GM20000 (cell line): Measurements from ENCODE around the gene MMP11.

ENCODE experiments used
- DNase-seq: peaks from one replicate; pipeline ENCODE4 v3.0.0; 2012; ENCODE audit warnings: low spot score
- TF ChIP-seq, protein P1 (sequence below): IDR thresholded peaks from 2 replicates; pipeline ENCODE4 v1.5.1; 2012; ENCODE audit warnings: mild to moderate bottlenecking, control low read depth; ENCODE audit errors: extremely low read depth, missing control alignments

The MMP11 gene

GRCh38 chr22:23762842-23763578, 9.6 kb upstream of the MMP11 start, which contains the start of gene C22orf15:
TSS of gene C22orf15 (plus strand) at chr22:23762990. CDS start at chr22:23763307, 317 bp downstream.
- no peak for DNase-seq
- TF ChIP-seq, protein P1, sequence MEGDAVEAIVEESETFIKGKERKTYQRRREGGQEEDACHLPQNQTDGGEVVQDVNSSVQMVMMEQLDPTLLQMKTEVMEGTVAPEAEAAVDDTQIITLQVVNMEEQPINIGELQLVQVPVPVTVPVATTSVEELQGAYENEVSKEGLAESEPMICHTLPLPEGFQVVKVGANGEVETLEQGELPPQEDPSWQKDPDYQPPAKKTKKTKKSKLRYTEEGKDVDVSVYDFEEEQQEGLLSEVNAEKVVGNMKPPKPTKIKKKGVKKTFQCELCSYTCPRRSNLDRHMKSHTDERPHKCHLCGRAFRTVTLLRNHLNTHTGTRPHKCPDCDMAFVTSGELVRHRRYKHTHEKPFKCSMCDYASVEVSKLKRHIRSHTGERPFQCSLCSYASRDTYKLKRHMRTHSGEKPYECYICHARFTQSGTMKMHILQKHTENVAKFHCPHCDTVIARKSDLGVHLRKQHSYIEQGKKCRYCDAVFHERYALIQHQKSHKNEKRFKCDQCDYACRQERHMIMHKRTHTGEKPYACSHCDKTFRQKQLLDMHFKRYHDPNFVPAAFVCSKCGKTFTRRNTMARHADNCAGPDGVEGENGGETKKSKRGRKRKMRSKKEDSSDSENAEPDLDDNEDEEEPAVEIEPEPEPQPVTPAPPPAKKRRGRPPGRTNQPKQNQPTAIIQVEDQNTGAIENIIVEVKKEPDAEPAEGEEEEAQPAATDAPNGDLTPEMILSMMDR: no peak

DNA sequence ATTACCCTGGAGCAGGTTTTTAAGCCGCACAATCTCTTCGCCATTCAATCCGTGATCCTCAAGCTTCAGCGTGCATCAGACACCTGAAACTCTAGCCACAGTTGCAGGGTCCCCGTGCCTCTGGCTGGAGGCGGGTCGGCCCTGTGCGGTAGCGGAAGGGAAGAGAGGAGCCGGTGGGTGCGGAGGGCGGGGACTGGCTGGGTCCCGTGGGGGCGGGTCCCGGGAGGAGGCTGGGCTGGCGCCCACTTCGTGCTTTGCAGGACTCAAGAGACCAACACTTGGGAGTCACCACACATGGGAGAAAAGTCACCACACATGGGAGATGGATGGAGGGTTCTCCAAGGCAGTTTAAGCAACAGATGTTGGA, 9.1 kb upstream of the MMP11 start:
- DNase-seq: no peak
- TF ChIP-seq, protein P1: no peak

- no peak for DNase-seq
- TF ChIP-seq, protein P1: no peak
These were observed 8.7 kb upstream of the MMP11 start for GRCh38 chr22:23763954-23764353.

DNA sequence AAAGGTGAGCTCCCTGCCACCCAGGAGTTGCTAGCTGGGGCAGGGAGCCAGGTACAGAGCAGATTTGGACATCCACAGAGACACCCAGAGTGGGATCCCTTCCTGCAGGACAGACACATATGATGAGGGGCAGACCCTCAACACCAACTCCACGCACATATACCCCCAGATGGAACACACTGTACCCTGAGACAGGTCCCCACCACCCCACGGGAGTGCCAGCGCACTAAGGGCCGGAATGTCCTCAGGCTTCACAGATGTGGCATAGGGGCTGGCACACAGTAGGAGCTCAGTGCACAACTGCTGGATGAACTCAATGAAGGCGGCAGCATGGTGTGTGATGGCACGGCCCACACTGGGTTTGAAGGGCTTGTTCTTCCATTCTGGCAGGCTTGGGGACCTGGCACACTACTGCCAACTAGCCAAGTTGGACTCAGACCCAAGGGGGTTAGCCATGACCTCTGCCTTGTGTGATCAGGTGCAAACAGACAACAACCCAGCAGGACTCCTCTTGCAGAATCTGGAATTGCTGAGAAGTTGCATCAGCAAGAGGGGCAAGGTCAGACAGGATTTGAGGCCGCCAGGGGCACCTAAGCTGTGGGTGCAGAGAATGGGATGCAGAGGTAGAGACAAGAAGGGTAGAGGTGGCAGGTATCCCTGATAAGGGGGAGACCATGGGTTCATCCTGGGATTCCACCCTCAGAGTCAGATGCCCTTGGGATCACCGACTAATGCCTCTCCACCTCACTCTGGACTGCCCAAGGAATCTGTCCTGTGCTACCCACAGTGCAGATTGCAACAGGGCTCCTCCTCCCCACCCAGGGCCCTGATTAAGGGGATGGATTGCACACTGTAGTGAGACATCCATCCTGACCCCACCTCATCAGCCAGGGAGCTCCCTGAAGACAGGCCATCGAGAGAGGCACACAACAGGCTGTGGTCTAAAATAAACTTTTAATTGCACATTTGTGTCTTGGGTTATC, 7.5 kb upstream of the MMP11 start:
- TF ChIP-seq, protein P1: no peak
- no peak for DNase-seq

DNA sequence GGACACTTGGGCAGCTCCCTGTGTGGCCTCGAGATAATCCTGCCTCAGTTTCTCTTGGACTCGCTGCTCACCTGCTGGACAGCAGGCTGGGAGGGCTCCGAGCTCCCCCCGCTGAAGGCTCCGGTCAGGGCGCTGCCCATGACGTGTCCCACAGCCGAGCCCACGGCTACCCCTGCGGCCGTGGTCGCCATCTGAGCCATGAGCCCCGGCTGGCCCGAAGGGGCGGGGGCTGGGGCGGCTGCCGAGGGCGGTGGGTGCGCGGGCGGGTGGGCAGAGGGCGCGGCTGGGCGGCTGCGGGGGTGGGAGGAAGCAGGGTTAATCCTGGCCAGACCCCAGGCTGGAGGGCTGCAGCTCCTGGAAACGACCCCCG, 5.4 kb upstream of the MMP11 start:
- TF ChIP-seq, protein P1: no peak
- DNase-seq: no peak

DNA sequence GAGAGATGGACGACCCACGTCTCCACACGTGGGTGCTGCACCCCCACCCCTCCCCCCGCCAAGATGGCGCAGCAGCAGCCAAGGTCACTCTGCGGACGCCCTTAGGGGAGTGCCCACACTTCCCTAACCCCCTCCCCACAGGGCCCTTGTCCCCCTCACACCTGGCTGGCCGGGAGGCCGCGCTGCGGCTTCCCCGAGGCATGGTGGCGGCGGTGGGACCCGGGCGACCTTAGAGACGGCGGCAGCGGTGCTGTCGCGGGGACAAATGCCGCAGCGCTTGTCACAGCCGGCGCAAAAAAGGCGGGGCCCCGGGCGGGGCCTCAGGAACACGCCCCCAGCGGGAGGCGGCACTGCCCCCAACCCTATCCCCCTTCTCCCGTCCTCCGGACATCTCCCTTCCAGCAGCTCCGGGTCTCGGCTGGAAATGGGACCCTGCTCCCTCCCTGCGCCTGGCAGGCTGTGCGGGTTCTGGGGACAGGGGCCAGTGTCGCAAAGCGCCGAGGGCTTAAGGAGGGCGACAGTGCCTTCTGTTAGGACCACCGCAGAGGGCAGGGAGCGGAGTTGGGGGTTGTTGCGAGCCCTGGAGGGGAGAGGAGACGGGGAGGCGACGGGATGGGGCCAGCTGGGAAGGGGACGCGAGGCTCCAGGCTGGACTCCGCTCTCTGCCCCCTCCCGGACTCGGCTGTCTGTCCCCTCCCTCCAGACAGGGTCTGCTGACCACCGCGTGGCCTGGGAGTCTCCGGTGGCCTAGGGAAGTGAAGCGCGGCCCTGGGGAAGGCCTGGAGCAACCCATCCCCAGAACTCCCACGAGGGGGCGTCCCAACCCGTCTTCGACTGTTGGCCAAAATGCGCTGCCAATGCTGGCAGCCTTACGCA, 4.7 kb upstream of the MMP11 start, which contains the start of gene CHCHD10:
CHCHD10 (minus strand) TSS at position 300 of the 876 bp plus-strand sequence; CDS start at position 202, 98 bp downstream.
- TF ChIP-seq, protein P1: peak; percentile 62
- DNase-seq: peak; percentile 92
